GM12874 (cell line): ENCODE measurements around the gene SPRYD3.

Experiments used
- CTCF ChIP-seq: IDR thresholded peaks from 2 replicates; pipeline ENCODE4 v1.5.1; 2011; ENCODE audit warnings: low read depth, mild to moderate bottlenecking, control low read depth, low read length, moderate library complexity; ENCODE audit not compliant: insufficient read depth

The SPRYD3 gene

DNA sequence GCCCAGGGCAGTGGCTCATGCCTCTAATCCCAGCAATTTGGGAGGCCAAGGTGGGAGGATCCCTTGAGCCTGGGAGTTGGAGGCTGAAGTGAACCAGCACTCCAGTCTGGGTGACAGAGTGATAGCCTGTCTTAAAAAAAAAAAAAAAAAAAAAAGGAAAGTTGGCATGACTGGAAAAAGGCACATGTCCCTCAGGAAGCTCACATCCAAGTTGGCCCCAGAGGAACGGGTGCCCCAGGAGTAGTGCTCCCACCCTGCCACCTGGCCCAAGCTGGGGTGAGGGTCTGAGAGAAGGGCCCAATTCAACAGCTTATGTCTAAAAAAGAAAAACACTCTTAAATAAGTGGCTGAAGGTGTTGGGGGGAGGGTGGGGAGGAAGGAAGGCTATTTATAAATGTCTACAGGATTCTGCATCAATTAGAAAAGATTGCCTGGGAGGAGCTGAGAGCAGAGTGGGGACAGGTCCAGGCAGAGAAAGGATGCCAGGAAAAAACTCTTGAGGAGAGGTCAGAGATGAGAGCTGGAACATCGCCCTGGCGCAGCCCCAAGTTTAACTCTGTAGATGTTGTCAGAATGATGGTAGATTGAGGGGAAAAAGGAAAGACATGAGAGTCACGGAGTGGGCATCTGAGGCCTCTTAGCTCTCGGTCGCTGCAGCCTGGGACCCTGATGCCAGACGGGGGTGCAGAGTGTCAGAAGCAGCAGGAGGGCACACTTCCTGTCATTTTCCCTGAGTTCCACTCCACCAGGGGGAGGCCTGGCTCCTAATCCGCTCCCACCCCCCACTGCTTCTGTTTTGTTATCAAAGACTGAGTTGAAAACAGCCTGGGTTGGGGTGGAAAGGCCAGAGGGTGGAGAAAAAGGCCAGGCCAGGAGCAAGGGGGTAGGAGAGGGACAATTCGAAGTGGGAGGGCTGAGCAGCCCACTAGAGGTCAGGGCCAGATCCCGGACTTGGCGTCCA, 7.3 kb downstream of the SPRYD3 start:
- no peak for TF ChIP-seq CTCF

- TF ChIP-seq CTCF = no peak
Observed at GRCh38 chr12:53070877-53071492, 8.2 kb downstream of the SPRYD3 start.

DNA sequence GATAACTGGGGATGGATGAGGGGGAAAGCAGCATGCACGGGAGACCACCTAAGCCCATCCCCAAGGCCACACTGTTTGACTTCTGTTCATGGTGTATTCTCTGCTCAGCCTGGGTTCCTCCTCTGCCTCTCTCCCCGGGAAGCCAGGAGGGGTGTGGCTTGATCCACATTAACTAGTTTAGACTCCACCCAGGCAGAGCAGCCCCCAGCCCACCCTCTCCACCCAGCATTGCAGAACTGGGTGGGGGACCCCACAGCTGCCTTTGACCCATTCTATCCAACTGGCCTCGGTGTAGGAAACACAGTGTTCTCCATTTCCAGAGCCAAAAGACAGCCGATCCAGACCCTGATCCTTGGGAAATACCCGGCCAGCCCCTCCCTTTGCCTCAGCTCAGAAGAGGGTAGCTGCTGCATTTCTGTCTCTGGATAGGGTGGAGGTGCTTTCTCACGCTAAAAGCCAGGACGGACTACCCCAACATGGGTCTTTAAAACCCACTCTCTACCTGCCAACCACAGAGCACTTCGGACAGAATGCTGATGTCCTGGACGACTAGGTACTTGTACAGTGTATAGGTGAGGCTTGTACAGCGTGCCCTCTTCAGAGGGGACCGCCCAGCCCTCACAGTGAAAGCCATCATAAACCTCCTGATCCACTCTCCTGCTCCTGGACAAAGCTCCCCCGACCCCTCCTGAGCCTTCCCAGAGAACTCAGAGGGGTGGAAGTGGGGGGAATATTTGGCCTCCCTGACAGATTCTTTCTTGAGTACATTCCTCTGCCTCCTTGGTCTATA, 9.4 kb downstream of the SPRYD3 start:
- TF ChIP-seq CTCF = no peak

DNA sequence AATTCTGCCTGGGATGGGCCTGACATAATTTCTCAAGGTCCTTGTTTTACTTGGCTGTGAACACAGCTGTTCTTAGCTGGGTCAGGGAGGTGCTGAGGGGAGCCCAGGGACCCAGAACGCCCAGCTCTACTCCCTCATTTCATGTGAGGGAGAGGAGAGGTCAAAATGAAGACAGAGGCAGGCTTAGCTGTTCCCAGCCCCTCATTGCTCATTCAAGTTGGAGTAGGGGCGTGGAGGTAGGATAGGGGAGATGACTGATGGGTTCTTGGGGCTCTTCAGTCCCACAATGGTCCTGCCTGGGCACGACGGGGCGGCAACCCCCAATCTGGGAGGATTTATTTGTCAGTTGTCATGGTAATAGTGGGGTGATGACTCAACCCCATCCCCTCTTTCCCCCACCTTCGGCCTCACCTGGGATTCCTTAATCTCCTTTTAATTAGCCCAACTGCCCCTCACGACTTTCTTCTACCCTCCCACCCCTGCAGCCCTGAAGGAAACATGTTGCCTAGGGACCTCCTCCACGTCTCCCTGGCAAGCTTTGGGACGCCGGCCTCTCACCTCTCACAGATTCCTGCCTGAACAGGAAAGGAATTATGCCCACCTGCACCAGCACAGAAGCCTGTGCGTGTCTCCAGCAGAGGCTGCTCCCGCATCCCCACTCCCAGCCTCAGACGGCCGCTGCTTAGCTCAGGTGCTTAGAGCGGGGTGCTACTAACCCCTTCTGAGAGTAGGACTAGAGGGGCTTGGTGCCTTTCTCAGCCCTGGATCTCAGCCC, 10.2 kb downstream of the SPRYD3 start:
- TF ChIP-seq CTCF = no peak

- no peak for TF ChIP-seq CTCF
Observed at GRCh38 chr12:53067993-53068770, 11.0 kb downstream of the SPRYD3 start.

- TF ChIP-seq CTCF = no peak
Observed at GRCh38 chr12:53067074-53067992, 11.9 kb downstream of the SPRYD3 start.
